Activated CD4-positive, alpha-beta T cell treated with anti-CD3 and anti-CD28 coated beads for 24 hours (primary cell): ENCODE measurements around the gene SPATC1L.
"Not testable (repeated sequence)": the region's sequence is repeated elsewhere in the genome, so short reads cannot be mapped to it uniquely, and the experiment has no call there.

Source experiments
- DNase-seq, 2 donors: peaks; one replicate each; pipeline ENCODE4 v3.0.0-alpha.2; 2020; ENCODE audit warnings: low read depth in 2 of 2

SPATC1L gene

GRCh38 chr21:46200877-46201803, 16.9 kb upstream of the SPATC1L start:
- not testable (repeated sequence) for DNase-seq

DNA sequence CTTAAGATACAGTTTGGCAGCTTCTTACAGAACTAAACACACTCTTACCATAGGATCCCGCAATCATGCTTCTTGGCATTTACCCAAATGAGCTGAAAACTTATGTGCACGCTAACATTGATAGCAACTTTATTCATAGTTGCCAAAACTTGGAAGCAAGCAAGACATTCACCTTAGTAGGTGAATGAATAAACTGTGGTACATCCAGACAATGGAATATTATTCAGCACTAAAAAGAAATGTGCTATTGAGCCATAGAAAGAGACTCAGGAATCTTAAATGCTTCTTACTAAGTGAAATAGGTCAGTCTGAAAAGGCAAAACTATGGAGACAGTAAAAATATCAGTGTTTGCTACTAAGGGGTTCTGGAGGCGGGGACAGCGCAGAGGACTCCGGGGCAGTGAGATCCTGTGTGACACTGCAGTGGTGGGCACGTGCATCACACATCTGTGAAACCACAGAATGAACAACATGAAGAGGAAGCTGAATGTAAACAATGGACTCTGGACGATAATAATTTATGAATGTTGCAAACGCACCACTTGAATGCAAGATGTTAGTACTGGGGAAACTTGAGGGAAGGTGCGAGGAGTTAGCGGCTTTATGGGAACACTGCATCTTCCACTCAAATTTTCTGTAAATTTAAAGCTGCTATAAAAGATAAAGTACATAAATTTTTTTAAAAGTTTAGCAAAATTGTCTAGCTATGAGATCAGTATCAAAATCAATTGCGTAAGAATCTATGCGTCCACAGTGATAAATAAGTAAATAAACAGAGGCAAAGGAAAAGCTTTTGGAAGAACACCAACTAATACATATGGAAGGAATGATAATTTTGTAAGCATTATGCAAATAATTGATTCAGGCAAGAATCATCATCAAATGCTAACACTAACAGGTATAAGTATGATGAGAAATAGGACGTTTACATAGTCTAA, 15.4 kb upstream of the SPATC1L start:
- DNase-seq: no peak

GRCh38 chr21:46196733-46197132, 12.5 kb upstream of the SPATC1L start:
- no peak for DNase-seq

GRCh38 chr21:46195595-46196195, 11.4 kb upstream of the SPATC1L start:
- DNase-seq: no peak

GRCh38 chr21:46194374-46195334, 10.4 kb upstream of the SPATC1L start:
- DNase-seq: no peak

DNA sequence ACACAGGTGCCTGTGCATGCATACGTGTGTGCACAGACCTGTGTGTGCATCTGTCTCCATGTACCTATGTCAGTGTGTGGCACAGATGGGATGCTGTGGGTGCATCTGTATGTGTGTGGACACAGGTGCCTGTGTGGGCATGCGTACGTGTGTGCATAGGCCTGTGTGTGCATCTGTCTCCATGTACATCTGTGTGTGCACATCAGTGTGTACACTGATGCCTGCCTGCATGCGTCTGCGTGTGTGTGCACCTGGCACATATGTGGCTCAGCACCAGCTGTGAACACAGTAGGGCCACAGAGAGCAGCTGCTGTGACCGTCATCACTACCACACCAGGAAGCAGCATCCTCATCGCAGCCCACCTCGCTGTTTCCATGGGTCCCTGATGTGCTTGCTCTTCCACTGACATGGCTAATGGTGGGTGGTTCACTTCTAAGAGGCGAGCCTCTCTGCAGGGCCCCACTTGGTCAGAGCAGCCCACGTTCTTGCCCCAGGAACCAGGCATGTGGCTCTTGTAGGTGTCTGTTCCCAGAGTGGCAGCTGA, 9.6 kb upstream of the SPATC1L start:
- DNase-seq: no peak

GRCh38 chr21:46191686-46192575, 7.7 kb upstream of the SPATC1L start:
- DNase-seq: no peak

DNA sequence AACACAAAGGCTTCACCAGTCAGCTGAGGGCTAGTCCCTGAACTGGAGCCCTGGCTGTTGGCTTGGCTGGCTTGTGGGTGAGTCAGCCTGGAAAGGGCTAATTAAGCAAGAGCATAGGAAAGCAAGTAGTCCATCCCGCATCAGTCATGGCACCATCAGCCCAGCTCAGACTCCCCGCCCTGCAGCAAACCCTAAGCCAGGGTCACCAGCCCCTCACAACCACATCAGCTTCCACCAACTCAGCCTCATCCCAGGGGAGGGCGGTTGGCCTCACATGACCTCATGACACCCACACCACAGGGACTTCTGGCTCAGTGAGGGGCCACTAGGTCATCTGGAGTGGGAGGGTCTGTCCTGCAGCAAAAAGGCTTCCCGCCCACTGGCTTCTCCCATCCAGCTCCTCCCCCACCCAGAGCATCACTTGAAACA, 7.0 kb upstream of the SPATC1L start:
- no peak for DNase-seq

- DNase-seq: no peak
These were observed 6.4 kb upstream of the SPATC1L start for GRCh38 chr21:46190491-46191131.

DNA sequence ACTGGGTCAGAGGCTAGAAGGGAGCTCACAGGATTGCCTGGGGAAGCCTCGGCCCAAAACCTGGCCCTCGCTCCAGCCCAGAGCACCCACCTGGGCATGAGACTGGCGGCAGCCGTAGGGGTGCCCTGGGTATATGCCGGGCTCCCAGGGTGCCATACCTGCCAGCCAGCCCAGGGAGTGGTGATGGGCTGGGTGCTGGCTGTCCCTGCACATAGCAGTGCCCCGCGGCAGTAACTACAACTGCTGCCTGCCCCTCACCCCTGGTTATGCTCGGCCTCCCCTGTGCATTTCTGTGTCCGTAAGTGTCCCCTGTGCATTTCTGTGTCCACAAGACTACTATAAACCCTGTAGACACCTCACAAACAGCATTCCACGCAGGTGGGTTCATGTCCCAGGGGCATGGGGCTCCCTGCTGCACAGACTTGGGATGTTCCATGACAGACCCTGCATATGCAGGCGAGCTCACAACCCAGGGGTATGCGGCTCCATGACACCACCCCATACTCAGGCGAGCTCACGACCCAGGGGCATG, 5.8 kb upstream of the SPATC1L start:
- DNase-seq: no peak

DNA sequence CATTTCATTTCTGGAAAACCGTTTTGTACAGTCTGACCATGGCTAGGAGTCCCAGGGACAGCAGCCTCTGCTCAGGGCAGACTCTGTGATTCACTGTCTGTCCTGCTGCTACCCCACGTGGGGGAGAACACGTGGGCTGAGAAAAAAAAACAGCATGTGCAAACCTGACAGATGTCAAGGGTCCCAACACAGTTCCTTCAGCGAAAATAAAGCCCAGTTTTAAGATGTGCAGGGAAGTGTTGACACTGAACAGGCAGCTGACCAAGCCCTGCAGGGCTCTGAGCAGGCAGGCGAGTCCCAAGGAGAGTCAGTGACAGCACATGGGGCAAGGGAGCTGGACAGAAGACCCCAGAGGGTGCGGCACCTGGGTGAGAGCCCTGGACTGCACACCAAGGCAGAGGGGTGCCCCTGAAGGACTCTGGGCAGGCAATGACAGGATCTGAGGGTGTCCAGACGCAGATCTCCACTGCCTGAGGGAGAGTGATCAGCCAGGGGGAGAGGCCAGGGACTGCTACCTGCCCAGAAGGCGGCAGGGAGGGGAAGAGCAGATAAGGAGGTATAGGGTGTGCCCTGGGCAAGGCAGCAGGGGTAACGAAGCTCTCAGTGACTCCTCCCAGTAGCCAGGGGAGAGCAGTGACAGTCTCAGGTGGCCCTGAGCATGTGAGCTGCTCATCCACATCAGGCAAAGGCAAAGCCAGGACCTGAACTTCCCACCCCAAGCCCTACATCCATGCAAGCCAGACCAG, 5.1 kb upstream of the SPATC1L start:
- no peak for DNase-seq

DNA sequence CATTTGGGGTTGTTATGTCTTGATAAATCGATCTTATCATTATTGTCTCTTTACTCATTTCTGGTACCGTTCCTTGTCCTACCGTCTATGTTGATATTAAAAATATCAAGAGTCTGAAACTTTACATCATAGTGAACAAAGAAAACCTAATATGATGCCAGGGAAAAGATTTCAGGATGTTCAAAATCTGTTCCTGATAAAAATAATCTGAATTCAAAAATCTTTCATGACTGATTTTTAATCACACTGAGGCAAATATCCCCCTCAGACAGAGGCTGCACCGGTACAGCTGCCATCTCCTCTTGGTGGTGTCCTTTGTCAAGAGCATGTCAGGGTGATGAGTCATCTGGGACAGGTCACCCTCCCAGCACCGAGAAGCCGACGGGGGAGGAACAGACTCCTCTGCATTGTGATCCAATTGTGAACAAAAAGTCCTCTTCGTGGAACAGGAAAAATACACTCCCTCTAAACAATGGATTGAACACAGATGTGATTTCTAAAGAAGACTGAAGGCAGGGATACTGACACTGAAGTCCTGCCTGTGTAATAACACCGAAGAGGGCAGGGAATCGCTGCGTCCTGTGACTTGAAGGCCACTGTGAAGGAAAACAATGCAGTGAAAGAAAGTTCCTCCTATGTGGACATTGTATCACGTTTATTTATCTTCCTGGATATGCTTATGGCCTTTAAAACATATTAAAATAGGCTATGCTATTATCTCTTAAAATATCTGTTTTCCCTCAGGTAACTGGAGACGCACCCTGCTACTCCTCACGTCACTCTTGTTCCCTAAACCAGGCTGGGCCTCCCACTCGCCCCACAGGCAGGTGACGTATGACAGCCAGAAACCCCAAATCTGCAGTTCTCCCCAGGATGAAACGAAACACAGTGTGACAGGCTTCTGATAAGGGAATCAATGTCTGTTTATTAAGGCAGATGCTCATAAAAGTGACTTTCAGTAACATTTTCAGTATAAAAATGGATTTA, 4.3 kb upstream of the SPATC1L start:
- DNase-seq: no peak

DNA sequence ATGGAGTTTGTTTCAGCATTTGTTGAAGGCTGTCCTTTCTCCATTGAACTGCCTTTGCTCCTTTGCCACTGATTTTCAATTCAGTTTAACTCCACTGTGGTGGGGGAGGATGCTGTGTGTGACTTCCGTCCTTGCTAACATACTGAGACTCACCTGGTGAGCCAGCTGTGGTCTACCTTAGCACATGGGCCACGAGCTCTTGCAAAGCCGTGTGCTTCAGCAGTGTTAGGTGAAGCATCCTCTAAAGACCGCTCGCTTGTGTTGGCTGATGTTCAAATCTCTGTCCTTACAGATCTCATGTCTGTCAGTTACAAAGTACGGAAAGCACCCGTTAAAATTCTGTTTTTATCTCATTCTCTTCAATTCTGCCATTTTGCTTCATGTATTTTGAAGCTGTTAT, 3.6 kb upstream of the SPATC1L start:
- no peak for DNase-seq

- DNase-seq: no peak
These were observed 3.0 kb upstream of the SPATC1L start for GRCh38 chr21:46187261-46187660.

GRCh38 chr21:46185716-46186115, 1.5 kb upstream of the SPATC1L start:
- no peak for DNase-seq

DNA sequence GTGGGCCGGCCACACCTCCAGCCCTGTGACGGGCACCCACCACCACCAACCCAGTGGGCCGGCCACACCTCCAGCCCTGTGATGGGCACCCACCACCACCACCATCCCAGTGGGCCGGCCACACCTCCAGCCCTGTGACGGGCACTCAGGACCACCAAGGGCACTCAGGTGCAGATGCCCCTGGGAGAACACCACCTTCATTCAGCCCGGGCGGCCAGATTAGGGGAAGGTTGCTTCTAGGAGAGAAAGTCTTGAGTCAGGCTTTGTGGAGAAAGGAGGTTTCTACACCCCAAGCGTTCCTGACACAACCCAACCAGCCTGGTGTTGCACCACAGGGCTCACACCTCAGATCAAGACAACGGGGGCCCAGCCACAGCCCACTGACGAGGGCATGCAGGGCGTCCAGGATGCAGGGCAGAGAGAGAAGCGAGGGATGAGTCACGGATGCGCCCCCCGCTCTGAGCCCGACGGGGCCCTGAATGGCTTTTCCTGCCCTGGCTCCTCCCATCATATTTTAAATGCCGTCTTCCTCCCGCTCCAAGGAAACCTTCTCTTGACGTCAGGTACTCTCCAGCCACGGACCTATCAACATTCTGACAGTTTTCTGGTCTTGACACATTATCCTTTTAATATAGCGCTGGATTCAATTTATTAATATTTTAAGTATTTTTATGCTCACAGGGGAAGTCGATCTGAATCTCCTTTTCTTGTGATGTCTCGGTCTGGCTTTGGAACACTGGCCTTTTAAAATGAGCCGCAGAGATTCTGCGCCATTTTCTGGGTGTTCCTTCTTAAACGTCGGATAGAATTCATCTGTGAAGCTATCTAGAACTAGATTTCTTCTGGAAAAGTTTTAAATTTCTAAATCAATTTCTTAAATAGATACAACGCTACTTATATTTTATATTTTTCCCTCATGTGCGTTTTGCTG, 631 bp upstream of the SPATC1L start:
- DNase-seq: peak; percentile 29 to 50
